Testis (tissue), 3 donors: ENCODE measurements around the gene S100B. TPM values are rescaled to one million over a fixed set of nuclear protein-coding genes. Genes with fewer than 3 reads are reported as not detected.
"Not testable (repeated sequence)": the region's sequence is repeated elsewhere in the genome, so short reads cannot be mapped to it uniquely, and the experiment has no call there.

ENCODE experiments used
- DNase-seq: peaks from one replicate; pipeline ENCODE4 v3.0.0-alpha.2; 2019
- H3K27ac ChIP-seq, 2 donors: fragments of 200-600 bp; sonication (generic); one replicate each; pipeline ENCODE4 v1.5.1; 2019
- H3K27me3 ChIP-seq: fragments of 200-600 bp; sonication (generic); one replicate; pipeline ENCODE4 v1.5.1; 2019
- H3K36me3 ChIP-seq: fragments of 200-600 bp; sonication (generic); one replicate; pipeline ENCODE4 v1.5.1; 2017; ENCODE audit warnings: low read depth; ENCODE audit errors: missing control alignments
- H3K4me1 ChIP-seq: fragments of 200-600 bp; sonication (generic); one replicate; pipeline ENCODE4 v1.5.1; 2019
- H3K4me3 ChIP-seq, 2 donors: fragments of 200-600 bp; sonication (generic); one replicate each; pipeline ENCODE4 v1.5.1; 2017 to 2019
- H3K9me3 ChIP-seq: fragments of 200-600 bp; sonication (generic); one replicate; pipeline ENCODE4 v1.5.1; 2017
- CTCF ChIP-seq, 3 experiments: fragments of 450-650 bp in 2 of 3; fragments of 200-600 bp in 1 of 3; sonication (generic) in 1 of 3; IDR thresholded peaks; one replicate each; pipeline ENCODE4 v1.5.1; 2016 to 2019; ENCODE audit warnings: antibody characterized with exemption in 3 of 3, mild to moderate bottlenecking in 2 of 3, moderate library complexity in 1 of 3
- POLR2A ChIP-seq: fragments of 450-650 bp; IDR thresholded peaks from one replicate; pipeline ENCODE4 v1.6.1; 2017; ENCODE audit warnings: antibody characterized with exemption, mild to moderate bottlenecking, moderate library complexity
- WGBS, 2 donors: methylation state at CpG; one replicate each; pipeline ENCODE4 v1.1.5; 2018; 5-methylcytosine and 5-hydroxymethylcytosine counted together
- intact Hi-C: fragments of 100-400 bp; cut with DNase I; formaldehyde crosslinking; loops from one replicate; pipeline ENCODE4 v1.15.1; 2023; ENCODE audit warnings: low total_unique reads
- polyA plus RNA-seq: library from polyadenylated mRNA; stranded (reverse); fragments of 350-450 nt; fragmentation: Illumina TruSeq; extraction: RNeasy Lipid Tissue Mini Kit (QIAGEN cat#74804); gene quantifications from one replicate; pipeline ENCODE4 v1.2.3, GENCODE V29; 2014; ENCODE audit warnings: low read depth, low replicate concordance; ENCODE audit not compliant: insufficient read depth
- total RNA-seq, 2 donors: library from RNA; depleted of rRNA; stranded (reverse); fragments of >200 nt; gene quantifications; one replicate each; pipeline ENCODE4 v1.2.3, GENCODE V29; 2016

Gene S100B
- total and polyA plus RNA-seq, 3 donors from 2014 or later, result 2.7 to 7.4 (median 7.1) TPM

GRCh38 chr21:46596201-46596600 lies 8.7 kb downstream of the S100B start:
- Histone ChIP-seq H3K9me3 (no peaks in the 10 kb centered on the region), H3K27me3 (no peaks in the 10 kb centered on the region), H3K27ac (no peak overlapping the region), H3K4me1 (peaks cover 12% of the 10 kb centered on the region), H3K4me3 (no peak overlapping the region), H3K36me3 (no peaks in the 10 kb centered on the region)
- TF ChIP-seq CTCF (IDR thresholded peaks at IDR 0.05), result no peak
- no peak for TF ChIP-seq POLR2A
- intact Hi-C loops, result no loop called here
- 100% methylated on average over 1 of the region's 1 CpG for WGBS, 2 donors
- no peak for DNase-seq

- intact Hi-C loops, result no loop called here
- TF ChIP-seq POLR2A (no peak), CTCF (IDR thresholded peaks at IDR 0.05) (no peak)
- H3K27me3 ChIP-seq, result no peaks in the 10 kb centered on the region
- 91 to 97% methylated on average over 8 of the region's 8 CpGs for WGBS, 2 donors
- no peak overlapping the region for H3K27ac ChIP-seq
- H3K9me3 ChIP-seq, result no peaks in the 10 kb centered on the region
- no peak overlapping the region for H3K4me3 ChIP-seq
- H3K4me1 ChIP-seq, result peaks cover 8% of the 10 kb centered on the region
- DNase-seq, result no peak
- no peaks in the 10 kb centered on the region for H3K36me3 ChIP-seq
These were observed 10.6 kb downstream of the S100B start for GRCh38 chr21:46594276-46594675.

- intact Hi-C loops, result no loop called here
- H3K4me1 ChIP-seq, result no peaks in the 10 kb centered on the region
- H3K36me3 ChIP-seq, result no peaks in the 10 kb centered on the region
- WGBS, 2 donors, result 76 to 77% methylated on average over 7 of the region's 7 CpGs
- H3K27ac ChIP-seq, result no peak overlapping the region
- DNase-seq, result no peak
- H3K9me3 ChIP-seq, result no peaks in the 10 kb centered on the region
- no peak overlapping the region for H3K4me3 ChIP-seq
- H3K27me3 ChIP-seq, result no peaks in the 10 kb centered on the region
- TF ChIP-seq CTCF (IDR thresholded peaks at IDR 0.05), result no peak
- TF ChIP-seq POLR2A, result no peak
These were observed 19.5 kb downstream of the S100B start for GRCh38 chr21:46585191-46585953.

- no peak for DNase-seq
- Histone ChIP-seq H3K27me3 (no peaks in the 10 kb centered on the region), H3K27ac (no peak overlapping the region), H3K36me3 (no peaks in the 10 kb centered on the region), H3K9me3 (no peaks in the 10 kb centered on the region), H3K4me1 (no peaks in the 10 kb centered on the region), H3K4me3 (no peak overlapping the region)
- intact Hi-C loops, result no loop called here
- TF ChIP-seq POLR2A, result no peak
- TF ChIP-seq CTCF (IDR thresholded peaks at IDR 0.05), result no peak
- 93 to 94% methylated on average over 3 to 5 of the region's 5 CpGs for WGBS, 2 donors
These were observed 23.0 kb downstream of the S100B start for GRCh38 chr21:46581780-46582307.

- H3K9me3 ChIP-seq, H3K27me3 ChIP-seq, H3K4me1 ChIP-seq, H3K4me3 ChIP-seq, DNase-seq, H3K36me3 ChIP-seq, intact Hi-C loops, H3K27ac ChIP-seq: not testable (repeated sequence)
- WGBS, 2 donors, result 81 to 97% methylated on average over 2 of the region's 2 CpGs
These were observed 25.5 kb downstream of the S100B start for GRCh38 chr21:46579394-46579793.

- H3K27me3 ChIP-seq, H3K36me3 ChIP-seq, H3K4me1 ChIP-seq, intact Hi-C loops, H3K4me3 ChIP-seq, H3K27ac ChIP-seq, H3K9me3 ChIP-seq, DNase-seq: not testable (repeated sequence)
- 90 to 92% methylated on average over 5 of the region's 5 CpGs for WGBS, 2 donors
These were observed 27.1 kb downstream of the S100B start for GRCh38 chr21:46577786-46578185.
